HG03139 (cell line): Measurements from ENCODE around the gene DGKG.

Experiments
- ATAC-seq: cut with Tn5 transposase; IDR thresholded peaks from one replicate; pipeline ENCODE4 v1.9.1; 2021; ENCODE audit not compliant: unreplicated experiment

Gene DGKG

DNA sequence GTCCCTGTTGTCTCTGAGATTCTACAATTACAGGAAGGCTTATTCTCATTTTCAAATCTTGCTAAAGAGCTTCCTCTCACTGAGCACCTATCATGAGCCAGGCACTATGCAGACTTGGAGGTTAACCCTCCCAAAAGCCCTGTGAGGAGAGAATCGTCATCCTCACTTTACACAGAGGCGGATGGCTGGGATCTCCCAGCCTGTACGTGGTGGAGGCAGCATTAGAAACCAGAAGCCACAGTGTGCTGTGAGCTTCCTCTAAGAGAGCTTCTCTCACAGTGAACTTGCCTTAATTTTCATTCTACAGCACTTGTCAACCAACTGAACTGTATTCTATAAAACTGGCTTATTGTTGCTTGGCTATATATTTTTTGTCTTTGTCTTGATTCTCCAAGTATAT is 6.1 kb upstream of the DGKG start:
- no peak for ATAC-seq

DNA sequence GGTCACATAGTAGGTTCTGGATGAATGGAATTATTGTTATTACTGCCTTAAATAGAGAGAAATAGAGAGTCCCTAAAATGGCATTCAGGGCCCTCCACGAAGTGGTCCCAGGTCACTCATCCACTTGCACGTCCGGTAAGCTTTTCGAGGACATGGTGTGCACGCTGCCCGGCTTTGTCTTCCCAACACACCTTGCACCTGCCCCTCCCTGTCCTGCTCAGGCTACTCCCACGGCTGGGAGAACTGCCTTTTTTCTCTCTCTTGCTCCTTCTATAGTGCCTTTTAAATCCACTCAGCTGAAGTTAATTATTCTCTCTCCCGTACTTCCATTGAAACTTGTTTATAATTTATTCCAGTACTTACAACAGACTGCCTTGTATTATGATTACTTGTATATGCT is 5.6 kb upstream of the DGKG start:
- ATAC-seq, result no peak

DNA sequence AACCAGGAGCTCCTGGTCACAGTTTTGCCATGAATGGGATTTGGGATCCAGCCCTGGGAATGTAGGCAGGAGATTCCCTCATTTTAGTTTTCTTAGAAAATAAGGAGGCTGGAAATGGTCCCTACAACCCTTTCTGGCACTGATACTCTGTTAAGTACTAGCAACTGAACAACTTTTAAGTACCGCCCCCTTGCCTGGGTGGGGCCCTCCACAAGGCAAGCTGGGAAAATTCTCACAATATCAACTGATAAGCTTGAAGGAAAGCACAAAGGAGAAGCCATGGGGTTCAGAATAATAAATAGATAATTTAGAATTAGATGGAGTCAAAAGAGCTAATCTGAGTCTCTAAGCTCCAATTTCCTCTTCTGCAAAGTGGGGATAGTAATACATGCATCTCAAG is 4.2 kb upstream of the DGKG start:
- ATAC-seq, result no peak

DNA sequence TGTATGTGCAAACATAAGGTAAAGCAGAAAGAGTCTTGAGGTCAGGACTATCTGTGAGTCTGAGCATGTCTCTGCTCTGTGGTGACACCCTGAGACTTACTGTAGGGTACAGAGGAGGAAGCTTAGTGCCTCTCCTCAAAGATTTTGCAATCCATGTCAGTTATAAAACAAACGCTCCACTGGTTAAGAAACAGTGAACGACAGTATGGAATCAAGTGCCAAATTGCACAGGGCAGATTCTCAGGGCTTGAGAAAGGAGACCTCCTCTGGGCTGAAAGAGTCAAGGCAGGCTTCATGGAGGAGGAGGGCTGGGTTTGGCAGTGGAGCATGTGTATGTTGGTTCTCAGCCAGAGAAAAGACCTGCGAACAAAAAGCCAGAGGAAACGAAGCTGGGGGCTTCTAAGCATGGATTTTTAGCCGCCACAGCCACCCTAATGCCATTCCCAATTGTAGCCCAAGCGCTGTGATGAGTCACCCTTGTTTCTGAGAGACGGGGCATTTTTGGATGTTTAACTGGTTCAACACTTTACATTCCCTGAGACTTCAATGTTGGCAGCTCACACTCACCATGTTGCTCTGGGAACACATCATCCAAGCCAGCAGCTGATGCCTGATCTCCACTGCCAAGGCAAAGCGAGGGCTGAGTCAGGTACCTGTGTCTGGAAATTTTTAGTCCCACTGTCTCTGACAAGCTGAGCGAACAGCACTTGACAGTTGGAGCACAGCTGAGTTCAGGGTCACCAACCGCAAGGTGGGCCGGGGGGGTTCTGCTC is 3.4 kb upstream of the DGKG start:
- no peak for ATAC-seq

DNA sequence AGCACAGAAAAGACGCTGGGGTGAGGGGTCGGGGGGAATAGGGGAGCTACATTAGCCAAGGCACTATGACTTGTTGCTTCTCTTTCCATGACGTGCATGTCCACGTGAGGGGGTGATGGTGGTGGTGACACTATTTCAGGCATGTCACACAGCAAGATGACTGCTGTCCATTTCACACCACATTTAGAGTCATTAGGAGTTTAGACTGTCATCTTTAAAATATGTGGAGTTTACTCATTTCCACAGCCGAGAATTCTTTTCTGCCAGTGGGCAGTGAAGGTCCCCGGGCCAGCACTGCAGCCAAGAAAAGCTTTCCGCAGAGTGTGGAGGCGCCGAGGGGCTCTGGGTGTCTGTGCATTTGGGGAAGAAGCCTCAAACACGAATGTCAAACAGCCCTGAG is 954 bp upstream of the DGKG start:
- ATAC-seq, result no peak

DNA sequence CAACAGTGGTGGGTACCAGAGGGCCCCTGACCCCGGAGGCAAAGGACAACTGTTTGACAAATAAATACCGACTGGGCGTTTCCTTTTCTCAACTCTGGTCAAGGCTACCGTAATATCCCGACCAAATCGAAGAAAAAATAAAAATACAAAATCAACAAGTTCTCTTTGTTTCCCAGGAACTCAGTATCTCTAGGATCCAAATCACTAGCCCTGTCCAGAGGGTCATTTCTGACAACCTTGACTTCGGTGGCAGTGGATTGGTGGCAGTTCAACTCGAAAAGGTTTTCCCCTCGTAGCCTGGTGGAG is 456 bp upstream of the DGKG start:
- ATAC-seq, result no peak

DNA sequence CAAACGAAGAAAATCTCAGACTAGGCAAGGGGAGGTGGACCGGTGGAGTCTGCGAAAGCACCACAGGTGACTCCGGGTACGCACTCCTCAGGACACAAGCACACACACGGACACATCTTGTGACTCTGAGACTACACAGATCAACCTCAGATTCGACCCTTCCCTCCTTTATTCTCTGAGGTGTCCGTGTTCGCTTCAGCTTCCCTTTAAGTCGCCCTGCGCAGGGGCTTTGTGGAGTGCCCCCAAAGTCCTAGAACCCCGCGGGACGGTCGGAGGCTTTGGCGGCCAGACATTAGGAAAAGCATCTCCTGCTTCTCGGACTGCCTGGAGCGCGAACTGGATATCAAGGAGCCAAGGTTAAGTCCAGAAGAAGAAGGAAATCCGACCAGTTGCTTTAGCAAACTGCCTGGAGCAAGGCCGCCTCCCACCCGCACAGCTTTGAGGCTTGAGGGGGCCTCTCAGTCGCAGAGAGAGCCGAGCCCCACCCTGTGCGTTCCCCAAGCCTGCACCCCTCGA is 730 bp downstream of the DGKG start:
- no peak for ATAC-seq

DNA sequence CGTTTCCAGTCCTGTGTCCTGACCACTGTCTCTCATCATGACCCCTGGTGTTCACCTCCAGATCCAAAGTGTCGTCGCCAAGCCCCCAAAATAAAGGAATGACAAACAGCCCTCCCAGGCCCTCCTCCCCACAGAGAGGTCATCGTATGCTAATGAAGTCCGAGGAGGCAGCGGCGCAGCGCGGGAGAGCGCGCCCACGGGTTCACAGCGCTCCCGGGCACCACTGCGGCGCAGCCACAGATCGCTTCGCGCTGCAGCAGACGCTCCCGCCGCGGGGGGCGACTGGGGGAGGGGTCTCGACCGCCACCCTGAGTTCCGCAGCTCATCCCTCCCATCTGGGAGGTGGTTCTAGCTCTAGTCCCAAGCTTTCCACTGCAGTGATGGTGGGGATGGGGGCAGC is 1.3 kb downstream of the DGKG start:
- no peak for ATAC-seq

DNA sequence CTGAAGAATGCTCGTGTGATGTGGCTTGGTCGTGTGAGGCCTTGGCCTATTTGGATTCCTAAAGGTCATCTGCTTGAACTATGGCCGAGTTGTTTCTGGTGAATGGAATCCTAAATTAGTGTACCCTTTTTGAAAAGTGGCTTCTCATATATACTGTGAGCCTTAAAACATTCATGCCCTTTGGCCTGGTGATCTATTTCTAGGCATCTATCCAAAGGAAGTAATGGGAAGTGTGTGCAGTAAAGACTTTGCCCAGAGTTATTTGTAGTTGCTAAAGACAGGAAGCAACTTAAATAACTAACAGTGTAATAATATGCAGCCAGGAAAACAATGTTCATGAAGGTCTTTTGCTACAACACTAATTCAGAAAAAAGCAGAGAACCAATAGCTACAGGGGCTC is 3.0 kb downstream of the DGKG start:
- ATAC-seq, result no peak

DNA sequence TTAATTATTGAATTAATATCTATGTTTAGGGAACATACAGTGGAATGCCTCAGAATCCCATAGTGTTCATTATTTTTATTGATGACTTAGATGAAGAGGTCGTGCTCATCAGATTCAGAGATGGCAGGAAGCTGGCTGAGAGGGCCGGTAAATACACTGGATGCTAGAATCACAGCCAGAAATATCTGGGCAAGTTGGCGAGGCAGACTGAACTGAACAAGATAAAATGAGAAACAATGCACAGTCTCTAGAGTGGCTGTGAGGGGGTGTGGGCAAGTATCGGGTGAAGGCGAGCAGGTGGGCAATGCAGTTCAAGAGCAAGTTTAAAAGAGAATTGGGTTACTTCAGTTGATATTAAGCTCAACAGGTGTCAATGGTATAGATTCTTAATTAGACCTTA is 5.9 kb downstream of the DGKG start:
- ATAC-seq, result no peak

DNA sequence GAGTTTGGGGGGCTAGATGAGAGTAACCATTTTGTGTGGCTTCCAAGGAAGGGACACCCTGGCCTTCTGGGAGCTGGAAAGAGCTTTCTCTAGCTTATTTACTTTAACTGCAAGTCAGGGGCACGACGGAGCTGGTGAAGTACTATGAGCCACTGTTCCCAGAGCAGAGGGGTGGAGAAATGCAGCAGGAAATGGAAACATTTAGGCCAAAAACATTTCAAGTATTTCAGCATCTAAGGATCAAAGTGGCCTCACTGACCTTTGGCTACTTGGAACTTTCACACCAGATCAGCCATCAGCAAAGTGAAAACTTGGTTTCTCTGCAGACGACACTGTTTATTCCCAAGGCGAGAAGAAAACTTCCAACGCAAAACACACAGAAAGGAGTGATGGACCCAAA is 7.9 kb downstream of the DGKG start:
- no peak for ATAC-seq

DNA sequence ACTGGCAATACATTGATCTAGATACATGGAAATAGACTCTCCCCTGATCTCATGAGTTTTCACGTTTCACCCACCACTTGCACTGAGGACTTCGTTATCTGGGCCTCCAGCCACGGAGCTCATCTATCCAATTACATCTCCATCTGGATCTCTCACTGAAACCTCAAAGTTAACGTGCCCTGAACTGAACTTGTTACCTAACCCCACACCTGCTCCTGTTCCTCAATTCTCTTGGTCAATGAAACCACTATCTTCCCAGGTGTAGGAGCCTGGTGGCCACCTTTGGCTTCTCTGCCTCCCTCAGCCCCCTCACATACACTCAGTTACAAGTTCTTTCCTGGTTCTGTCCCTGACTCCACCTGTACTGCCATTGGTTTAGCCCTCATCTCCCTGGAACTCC is 9.7 kb downstream of the DGKG start:
- ATAC-seq, result no peak

DNA sequence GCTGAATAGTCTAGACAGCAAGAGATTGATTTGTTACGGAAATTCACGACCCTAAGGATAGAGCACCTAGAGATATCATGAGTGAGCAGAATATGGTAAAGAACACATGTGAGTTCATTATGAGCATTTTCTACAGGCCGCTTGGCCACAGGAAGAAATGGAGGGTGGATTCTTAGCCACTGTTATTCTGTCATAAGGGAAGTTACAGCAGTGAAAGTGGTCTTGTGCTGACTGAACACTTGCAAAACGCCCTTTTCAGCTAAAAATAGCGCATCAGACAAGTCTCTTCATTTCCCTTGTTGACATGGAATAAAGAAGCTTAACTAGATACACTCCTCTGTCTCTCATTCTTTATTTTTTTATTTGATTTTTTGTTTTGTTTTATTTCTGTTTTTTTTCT is 19.8 kb downstream of the DGKG start:
- no peak for ATAC-seq

DNA sequence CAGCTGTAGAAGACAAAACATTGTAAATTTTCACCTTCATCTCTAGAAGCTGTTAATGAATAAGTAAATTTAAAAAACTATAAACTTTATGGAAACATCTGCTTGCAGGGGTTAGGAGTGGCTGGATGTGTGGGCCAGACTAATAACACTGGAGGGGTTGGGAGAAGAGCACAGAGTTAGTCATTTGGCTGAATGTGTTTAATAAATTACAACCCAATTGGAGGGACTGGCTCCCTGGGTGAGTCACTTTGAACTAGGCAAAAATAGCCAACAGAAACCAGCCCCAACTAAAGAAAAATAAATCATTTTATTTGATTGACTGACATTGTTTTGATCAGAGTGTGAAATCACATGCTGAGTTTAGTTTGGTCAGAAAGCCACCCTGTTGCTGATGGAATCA is 21.8 kb downstream of the DGKG start:
- no peak for ATAC-seq

DNA sequence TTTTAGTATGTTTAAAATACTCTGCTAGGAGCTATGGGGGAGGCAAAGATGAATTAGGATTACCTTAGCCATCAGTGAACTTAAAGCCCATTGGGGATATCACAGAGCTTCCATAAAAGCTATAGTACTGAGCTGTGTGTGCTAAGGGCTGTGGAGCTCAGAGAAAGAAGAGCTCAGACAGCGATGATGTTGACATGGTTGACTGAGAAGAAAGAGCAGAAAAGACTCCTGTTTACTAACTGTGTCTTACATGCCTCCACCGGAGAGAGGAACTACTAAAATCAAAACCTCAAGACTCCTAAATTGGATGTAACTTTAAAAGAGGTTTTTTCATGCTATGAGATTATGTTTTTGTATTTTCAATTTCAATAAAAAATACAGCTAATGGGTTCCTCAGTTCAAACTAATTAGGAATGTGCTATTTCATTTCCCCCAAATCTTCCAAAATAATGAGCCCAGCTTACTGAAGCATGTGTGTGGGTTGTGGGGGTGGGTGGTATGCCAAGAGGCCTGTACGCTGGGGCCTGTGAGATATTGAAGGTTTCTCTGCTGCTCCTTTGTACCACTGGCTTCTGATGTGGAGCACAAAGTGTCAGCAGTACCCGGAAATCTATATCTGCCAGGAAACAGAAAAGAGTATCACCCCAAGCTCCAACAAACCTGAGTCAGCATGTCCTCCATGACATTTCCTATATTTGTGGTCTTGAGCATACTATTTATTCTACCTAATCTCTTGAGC is 22.7 kb downstream of the DGKG start:
- ATAC-seq, result no peak

DNA sequence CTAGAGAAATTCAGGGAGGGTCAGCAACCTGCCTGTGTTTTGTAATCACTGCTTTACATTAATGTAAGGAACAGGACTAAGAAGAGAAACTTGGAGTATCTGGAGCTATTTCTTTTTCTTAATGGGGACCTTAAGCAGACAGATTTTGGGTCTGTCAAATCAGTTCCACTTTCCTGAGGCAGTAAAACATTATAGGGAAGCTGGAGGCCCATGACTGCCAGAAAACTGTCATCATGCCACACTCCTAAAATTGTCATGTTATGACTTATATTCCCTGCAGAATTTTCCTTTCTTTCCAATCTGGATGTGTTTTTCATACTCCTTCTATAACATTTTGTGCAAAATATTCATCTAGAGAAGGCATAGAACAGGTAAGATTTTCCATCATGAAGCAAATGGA is 28.8 kb downstream of the DGKG start:
- no peak for ATAC-seq

DNA sequence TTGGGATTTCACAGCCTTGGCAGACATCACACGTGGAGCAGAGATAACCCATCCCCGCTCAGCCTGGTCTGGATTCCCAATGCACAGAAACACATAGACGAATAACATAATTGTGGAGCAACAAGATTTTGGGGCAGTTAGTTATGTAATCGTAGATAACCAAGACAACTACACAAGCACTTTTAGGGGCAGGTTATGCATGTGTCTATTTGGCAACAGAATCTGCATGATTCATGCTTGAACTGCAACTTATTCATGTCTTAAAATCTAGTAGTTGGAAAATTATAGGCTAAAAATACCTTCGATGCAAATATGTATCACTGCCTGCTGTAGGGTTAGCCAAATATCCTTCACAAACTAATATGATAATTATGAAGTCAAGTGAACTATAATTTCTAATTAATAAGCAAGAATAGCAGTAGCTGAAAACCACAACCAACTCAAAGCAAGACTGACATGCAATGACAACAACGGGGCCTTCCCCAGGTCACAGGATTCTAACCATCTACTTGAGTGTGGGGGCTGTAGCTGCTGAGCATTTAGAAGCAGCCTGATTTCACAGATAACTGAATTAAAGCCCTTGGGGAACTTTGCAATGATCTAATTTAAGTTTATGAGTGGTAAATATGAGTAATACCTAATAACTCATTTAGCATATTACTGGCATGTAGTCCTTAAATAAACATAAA is 31.1 kb downstream of the DGKG start:
- ATAC-seq, result no peak

DNA sequence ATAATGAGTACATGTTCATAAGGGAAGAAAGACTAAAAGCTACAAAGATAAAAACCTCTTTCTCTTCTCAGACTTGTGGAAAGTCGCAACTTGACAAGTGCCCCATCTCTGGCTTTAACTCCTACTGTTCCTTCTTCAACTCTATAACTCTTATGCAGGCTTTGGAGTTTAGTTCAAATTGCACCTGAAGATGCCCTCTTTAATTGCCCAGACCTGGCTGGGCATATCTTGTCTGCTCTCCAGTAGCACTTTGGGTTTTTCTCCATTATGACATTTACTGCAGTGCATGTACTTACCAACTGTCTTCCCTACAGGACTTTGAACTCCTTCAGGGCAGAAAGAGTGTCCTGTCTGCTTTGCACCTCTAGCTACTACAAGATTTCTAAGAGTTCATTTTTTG is 32.4 kb downstream of the DGKG start:
- ATAC-seq, result no peak

DNA sequence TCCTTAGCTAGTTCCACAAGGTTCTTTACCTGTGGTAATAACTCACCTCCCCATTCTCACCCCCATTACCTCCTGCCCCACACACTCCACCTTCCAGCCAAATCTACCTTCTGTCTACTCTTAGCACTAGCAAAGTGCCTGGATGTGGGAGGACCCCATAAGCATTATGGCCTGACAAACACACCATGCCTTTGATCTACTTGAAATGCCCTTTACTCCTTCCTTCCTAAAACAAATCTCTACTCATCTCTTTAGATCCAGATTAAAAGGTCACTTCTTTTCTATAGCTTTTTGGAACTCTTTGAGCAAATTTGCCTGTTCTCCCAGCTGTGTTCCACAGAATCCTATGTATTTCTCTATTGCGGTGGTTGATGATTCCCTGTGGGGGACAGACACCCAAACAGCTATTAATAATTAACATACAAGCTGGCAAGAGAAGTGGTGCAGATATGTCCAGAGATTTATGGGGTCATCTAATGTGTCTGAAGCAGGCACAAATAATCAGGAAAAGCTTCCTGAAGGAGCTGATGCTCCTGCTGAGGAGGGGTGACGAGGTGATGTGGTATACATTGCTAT is 34.0 kb downstream of the DGKG start:
- no peak for ATAC-seq

DNA sequence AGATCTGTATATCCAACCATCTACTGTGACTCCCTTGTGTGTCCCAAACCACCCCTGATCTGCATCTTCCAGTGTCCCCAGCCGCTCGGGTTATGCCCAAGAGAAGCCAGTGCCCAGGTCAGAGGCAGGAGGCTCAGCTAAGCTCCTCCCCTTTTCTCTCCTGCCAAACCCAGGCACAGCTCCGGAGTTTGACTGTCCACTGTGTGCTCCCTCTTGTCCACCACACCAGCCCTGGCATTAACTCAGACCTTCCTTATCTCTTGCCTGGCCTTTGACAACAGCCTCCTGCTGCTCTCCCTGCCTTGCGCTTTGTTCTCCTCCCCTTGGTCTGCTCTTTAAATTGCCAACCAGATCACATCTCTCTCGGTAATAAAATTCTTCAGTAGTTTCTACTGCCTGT is 39.3 kb downstream of the DGKG start:
- no peak for ATAC-seq

DNA sequence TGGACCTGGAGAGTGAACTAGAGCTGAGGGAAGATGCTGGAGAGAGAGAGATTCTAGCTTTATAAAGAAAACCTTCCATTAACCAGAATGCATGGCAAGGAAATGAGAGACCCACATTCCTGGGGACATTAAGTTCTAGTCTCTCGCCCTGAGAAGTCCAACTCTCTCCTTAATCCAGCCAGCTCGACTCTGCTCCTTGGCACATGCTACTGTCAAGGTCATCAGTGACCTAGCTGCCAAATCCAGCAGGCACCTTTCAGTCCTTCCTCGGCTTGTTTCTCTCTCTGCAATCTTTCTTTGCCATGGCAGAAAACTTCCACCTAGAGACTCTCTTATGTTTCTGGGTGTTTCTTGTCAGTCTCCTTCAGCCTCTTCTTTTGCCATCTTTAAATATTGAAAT is 40.3 kb downstream of the DGKG start:
- no peak for ATAC-seq
